Occipital lobe (tissue), 2 donors: ENCODE data around the gene ZFHX2. TPM values are rescaled to one million over a fixed set of nuclear protein-coding genes. Genes with fewer than 3 reads are reported as not detected.
A peak's percentile ranks its signal among the peaks of the same experiment; 100 is the strongest.

Source experiments
- DNase-seq: peaks from one replicate; lab custom pipeline; 2025; lab: John Stamatoyannopoulos, UW
- total RNA-seq: library from RNA; depleted of rRNA; stranded (reverse); fragments of >200 nt; gene quantifications from one replicate; pipeline ENCODE4 v1.2.3, GENCODE V29; 2014

The ZFHX2 gene
- total RNA-seq, 1 donor from 2014 or later = 1.2 TPM

GRCh38 chr14:23520899-23521533 is 30.5 kb downstream of the ZFHX2 start:
- no peak for DNase-seq

- no peak for DNase-seq
Observed at GRCh38 chr14:23518709-23519108, 32.9 kb downstream of the ZFHX2 start.

GRCh38 chr14:23517650-23518326 is 33.8 kb downstream of the ZFHX2 start:
- no peak for DNase-seq

- peak; percentile 72 for DNase-seq
Observed at GRCh38 chr14:23514644-23514957, 37.0 kb downstream of the ZFHX2 start.

GRCh38 chr14:23513818-23514643 is 37.5 kb downstream of the ZFHX2 start:
- DNase-seq = peak; percentile 83

- DNase-seq = peak; percentile 95
Observed at GRCh38 chr14:23513005-23513817, 38.4 kb downstream of the ZFHX2 start.

GRCh38 chr14:23512156-23512555 is 39.4 kb downstream of the ZFHX2 start:
- no peak for DNase-seq

- no peak for DNase-seq
Observed at GRCh38 chr14:23494223-23494622, 57.3 kb downstream of the ZFHX2 start.

- DNase-seq = no peak
Observed at GRCh38 chr14:23492618-23493272, 58.8 kb downstream of the ZFHX2 start.

GRCh38 chr14:23487216-23487615 is 64.3 kb downstream of the ZFHX2 start:
- DNase-seq = no peak

GRCh38 chr14:23486036-23486435 is 65.5 kb downstream of the ZFHX2 start:
- DNase-seq = no peak

GRCh38 chr14:23485326-23485725 is 66.2 kb downstream of the ZFHX2 start:
- DNase-seq = no peak

- DNase-seq = peak; percentile 73
Observed at GRCh38 chr14:23483236-23483854, 68.2 kb downstream of the ZFHX2 start.

GRCh38 chr14:23482823-23483148 is 68.8 kb downstream of the ZFHX2 start:
- no peak for DNase-seq

- DNase-seq = no peak
Observed at GRCh38 chr14:23481979-23482822, 69.4 kb downstream of the ZFHX2 start.

GRCh38 chr14:23481362-23481970 is 70.1 kb downstream of the ZFHX2 start:
- DNase-seq = no peak

GRCh38 chr14:23478109-23478759 is 73.3 kb downstream of the ZFHX2 start:
- no peak for DNase-seq

- DNase-seq = no peak
Observed at GRCh38 chr14:23470947-23471346, 80.6 kb downstream of the ZFHX2 start.
